GM18520 (cell line): ENCODE measurements around the gene RSRC1.
"Not testable (repeated sequence)": the region's sequence is repeated elsewhere in the genome, so short reads cannot be mapped to it uniquely, and the experiment has no call there.

Source experiments
- ATAC-seq: cut with Tn5 transposase; IDR thresholded peaks from one replicate; pipeline ENCODE4 v1.9.1; 2021; ENCODE audit not compliant: unreplicated experiment

The RSRC1 gene

GRCh38 chr3:158313338-158313927, 203.5 kb downstream of the RSRC1 start:
- no peak for ATAC-seq

- peak; percentile 44 for ATAC-seq
These were observed 204.8 kb downstream of the RSRC1 start for GRCh38 chr3:158314426-158315357.

DNA sequence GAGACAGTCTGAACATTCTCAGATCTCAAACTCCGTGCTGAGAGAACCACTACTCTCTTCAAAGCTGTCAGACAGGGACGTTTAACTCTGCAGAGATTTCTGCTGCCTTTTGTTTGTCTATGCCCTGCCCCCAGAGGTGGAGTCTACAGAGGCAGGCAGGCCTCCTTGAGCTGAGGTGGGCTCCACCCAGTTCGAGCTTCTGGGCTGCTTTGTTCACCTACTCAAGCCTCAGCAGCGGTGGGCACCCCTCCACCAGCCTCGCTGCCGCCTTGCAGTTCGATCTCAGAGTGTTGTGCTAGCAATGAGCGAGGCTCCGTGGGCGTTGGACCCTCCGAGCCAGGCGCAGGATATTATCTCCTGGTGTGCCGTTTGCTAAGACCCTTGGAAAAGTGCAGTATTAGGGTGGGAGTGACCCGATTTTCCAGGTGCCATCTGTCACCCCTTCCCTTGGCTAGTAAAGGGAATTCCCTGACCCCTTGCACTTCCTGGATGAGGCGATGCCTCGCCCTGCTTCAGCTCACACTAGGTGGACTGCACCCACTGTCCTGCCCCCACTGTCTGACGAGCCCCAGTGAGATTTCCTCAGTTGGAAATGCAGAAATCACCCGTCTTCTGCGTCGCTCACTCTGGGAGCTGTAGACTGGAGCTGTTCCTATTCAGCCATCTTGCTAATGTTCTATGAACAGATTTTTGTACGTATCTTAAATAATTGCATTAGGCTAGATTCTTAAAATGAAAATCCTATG, 220.0 kb downstream of the RSRC1 start:
- not testable (repeated sequence) for ATAC-seq

DNA sequence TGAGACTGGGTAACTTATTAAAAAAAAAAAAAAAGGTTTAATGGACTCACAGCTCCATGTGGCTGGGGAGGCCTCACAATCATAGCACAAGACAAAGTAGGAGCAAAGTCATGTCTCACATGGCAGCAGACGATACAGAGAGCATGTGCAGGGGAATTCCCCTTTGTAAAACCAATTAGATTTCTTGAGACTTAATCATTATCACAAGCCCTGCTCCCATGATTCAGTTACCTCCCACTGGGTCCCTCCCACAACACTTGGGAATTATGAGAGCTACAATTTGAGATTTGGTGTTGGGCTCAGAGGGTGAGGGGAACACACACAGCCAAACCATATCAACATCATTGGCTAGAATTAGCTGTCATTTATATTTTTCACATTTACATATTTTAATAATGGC, 221.0 kb downstream of the RSRC1 start:
- no peak for ATAC-seq

DNA sequence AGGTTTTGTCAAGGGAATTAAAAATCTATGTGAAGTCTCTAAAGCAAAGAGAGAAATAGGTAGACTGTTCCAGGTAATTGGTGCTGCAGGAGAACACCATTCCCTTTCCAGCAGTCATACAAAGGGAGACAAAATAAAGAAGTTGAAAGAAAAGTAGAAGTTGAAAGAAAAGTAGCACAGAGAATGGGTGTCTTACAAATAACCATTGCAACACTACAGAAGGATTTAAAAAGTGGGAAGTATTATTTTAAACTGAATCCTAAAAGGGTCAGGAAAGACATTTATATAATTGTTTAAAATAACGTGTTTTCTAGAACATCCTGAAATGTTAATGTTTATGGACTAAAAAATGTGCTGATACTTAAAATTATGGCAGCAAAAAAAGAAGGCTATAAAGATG, 223.8 kb downstream of the RSRC1 start:
- ATAC-seq, result no peak

DNA sequence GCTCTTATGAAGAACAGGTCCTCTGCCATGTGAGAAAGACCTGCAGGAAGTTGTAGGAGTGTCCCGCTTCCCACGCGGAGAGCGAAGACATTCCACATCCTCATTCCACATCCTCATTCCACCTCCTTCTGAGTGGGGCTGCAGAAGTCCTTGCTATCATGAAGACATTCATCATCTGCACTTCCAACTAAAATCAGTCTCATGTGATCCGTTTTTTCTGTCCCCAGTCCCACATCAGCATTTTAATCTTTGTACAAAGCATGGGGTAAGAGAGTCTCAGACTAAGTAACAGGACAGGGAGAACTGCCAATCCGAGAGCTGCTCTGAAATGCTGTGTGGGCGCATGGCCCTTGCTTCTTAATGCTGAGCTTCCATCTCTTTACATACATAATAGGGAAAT, 227.2 kb downstream of the RSRC1 start:
- no peak for ATAC-seq

DNA sequence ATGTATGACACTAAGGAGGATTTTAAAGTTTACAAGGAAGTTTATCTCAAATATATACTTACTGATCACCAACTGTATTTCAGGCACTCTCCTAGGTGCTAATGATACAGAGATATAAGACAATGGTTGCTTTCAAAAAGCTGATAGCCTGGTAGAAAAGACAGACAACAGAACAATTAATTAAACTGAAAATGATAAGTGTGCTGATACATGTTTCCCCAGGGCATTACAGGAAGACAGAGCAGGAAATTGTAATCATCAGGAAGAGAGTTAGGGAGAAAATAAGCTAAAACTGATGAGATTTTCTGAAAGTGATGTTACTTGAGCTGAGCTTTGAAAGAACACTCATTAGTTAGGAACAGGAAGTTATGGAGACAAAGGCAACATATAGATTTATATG, 229.7 kb downstream of the RSRC1 start:
- ATAC-seq, result no peak

DNA sequence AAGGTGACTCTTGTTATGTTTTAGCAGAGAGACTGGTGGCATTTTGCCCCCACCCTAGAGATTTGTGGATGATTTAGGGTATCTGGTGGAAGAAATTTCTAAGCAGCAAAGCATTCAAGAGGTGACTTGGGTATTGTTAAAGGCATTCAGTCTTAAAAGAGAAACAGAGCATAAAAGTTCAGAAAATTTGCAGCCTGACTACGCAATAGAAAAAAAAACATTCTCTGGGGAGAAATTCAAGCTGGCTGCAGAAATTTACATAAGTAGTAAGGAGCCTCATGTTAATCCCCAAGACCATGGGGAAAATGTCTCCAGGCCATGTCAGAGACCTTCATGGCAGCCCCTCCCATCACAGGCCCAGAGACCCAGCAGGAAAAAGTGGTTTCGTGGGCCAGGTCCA, 231.1 kb downstream of the RSRC1 start:
- not testable (repeated sequence) for ATAC-seq

GRCh38 chr3:158347966-158348365, 238.1 kb downstream of the RSRC1 start:
- ATAC-seq, result no peak

DNA sequence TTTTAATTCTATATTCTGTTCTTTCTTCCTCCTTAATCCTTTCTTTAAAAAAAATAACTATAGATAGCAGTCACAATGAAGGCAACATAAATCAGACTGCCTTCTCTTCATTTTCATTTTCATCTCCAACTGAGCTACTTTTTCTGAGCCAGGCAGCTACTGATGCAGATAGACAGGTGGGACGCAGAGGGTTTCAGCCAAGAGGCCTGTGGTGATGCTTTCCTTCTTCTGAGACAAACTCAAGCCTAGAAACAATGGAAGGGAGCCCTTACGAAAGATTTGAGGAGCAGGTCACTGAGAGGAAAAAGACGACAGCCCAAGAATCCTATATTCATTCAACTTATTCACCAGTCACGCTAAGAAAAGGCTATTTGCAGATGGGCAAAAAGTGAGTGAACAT, 241.1 kb downstream of the RSRC1 start:
- no peak for ATAC-seq

DNA sequence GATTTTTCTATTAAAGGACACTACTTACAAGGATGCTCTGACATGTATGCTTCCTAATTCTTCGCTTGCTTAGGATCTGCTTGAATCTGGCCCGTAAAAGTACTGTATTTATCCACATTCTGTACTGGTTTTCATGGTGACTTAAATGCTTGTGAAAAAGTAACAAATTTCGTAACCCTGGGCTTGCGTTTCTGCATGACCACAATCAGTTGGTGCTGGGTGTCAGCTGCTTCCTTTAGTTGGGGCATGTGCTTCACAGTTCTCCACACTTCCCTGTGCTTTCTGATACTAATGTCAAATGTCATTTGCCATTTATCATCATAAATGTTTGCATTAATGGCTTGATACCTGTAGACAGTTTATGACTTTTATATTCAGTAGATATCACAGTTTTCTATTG, 242.7 kb downstream of the RSRC1 start:
- no peak for ATAC-seq

GRCh38 chr3:158354713-158355112, 244.8 kb downstream of the RSRC1 start:
- no peak for ATAC-seq

- ATAC-seq, result peak; percentile 92
These were observed 246.0 kb downstream of the RSRC1 start for GRCh38 chr3:158355623-158356588.

DNA sequence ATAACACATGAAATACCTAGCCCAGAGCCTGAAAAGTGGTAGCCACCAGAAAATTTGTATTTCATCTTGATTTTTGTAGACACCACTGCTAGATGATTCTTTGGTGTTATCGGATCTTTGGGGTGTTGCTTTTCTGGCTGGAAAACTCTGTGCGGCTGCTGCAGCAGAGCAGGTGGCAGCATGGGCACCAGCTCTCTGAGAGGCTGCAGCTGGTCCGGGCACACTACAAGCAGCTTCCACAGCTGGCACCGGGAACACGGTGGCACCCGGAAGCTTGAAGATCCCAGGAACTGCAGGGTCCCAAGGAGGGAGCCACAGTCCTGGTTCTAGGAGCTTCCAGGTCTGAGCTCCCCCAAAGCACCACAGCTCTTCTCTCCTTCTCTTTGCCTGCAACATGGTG, 249.4 kb downstream of the RSRC1 start:
- ATAC-seq, result no peak

- no peak for ATAC-seq
These were observed 251.0 kb downstream of the RSRC1 start for GRCh38 chr3:158360756-158361448.

- no peak for ATAC-seq
These were observed 258.4 kb downstream of the RSRC1 start for GRCh38 chr3:158368271-158368670.

DNA sequence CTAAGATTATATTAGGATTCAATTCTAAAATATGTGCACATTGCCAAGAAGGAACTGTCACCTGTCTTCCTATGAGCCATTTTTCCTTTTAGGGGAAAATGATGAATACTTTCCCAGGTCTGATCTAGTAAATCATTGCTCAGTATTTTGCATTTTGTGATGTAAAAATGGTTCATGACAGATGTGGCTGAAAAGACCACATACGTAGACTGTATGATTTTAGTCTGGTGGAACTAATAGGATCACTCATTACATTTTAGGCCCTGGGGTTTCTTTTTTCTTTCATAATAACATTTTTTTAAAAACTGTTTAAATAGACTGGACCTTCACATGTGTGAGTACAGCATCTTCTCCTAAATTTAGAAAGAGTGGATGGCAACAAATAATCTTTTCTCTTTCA, 259.4 kb downstream of the RSRC1 start:
- no peak for ATAC-seq

- no peak for ATAC-seq
These were observed 269.6 kb downstream of the RSRC1 start for GRCh38 chr3:158379517-158379916.

GRCh38 chr3:158381262-158381868, 271.5 kb downstream of the RSRC1 start:
- no peak for ATAC-seq

DNA sequence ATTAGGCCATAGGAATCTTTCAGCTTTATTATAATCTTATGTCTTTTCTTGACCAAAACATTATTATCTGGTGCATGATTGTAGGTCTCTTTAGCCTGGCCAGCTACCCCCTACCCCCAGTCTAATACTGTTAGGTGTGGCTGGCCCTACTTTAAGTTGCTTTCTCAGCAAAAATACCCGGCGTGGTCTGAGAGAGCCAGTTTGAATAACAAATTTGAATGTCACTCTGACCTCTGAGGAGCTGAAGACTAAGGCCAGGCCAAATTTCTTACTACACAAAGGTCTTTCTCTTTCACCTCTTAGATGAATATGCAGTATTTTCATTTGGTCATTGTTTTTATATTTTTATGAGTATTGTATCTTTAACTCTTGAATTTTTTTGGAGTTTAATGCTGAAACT, 272.6 kb downstream of the RSRC1 start:
- no peak for ATAC-seq
